ENCODE data around the gene FIBIN. TPM values are rescaled to one million over a fixed set of nuclear protein-coding genes. Genes with fewer than 3 reads are reported as not detected.

The FIBIN gene
- total RNA-seq, 1 experiment from 2014 or later, result not detected

- Mint-ChIP-seq H3K36me3 (ENCODE audit: insufficient read depth in 1 of 3, low read depth in 3 of 3) (no peaks in the 10 kb centered on the region), H3K4me3 (no peak overlapping the region), H3K27me3 (ENCODE audit: low read depth) (no peaks in the 10 kb centered on the region), H3K4me1 (peaks cover 22% of the 10 kb centered on the region in 2 experiments), H3K27ac (peak overlapping the region in 1 of 3 experiments; percentile 17; a peak in 1 of 7 replicates), H3K9me3 (no peaks in the 10 kb centered on the region)
- no peaks in the 10 kb centered on the region for H3K9me3 ChIP-seq (ENCODE audit: control insufficient read depth, low read depth, low read length)
- H3K4me1 ChIP-seq (ENCODE audit: insufficient read depth, low read length), result 0 out of 2 replicates have a peak, but pooled peaks cover 4% of the 10 kb centered on the region
- no peak overlapping the region for H2BK12ac ChIP-seq (ENCODE audit: insufficient read length, low read depth, low read length)
- no peak overlapping the region for H2BK5ac ChIP-seq (ENCODE audit: insufficient read length, low read length)
- H4K20me1 ChIP-seq (ENCODE audit: control insufficient read depth, insufficient read depth, insufficient read length), result no peaks in the 10 kb centered on the region
- no peak overlapping the region for H2BK20ac ChIP-seq (ENCODE audit: low read depth, low read length, poor library complexity, severe bottlenecking)
- H4K91ac ChIP-seq (ENCODE audit: insufficient read length, low read depth, low read length), result no peak overlapping the region
- DNase-seq, result no peak
- no peak overlapping the region for H3K18ac ChIP-seq (ENCODE audit: insufficient read length, low read depth, low read length)
- no peaks in the 10 kb centered on the region for H3K79me2 ChIP-seq (ENCODE audit: insufficient read depth, low read length)
- H3K4ac ChIP-seq (ENCODE audit: low read depth, low read length), result no peak overlapping the region
- H3K14ac ChIP-seq (ENCODE audit: insufficient read depth, low read length), result peak overlapping the region; percentile 52; the same call in 1 of the 2 replicates
- no peak overlapping the region for H4K8ac ChIP-seq (replicated peaks; ENCODE audit: insufficient read length, low read depth, low read length)
- H3K4me2 ChIP-seq (ENCODE audit: insufficient read depth, insufficient read length, low read length), result no peak overlapping the region
- TF ChIP-seq CTCF (conservative IDR thresholded peaks at IDR 0.05), result no peak
- H3K23me2 ChIP-seq (ENCODE audit: insufficient read length, low read depth, low read length, poor library complexity, severe bottlenecking), result peaks cover 2% of the 10 kb centered on the region
- H3T11ph ChIP-seq (ENCODE audit: low read length), result no peak overlapping the region
- no peak overlapping the region for H3K27ac ChIP-seq (ENCODE audit: insufficient read length, low read depth, low read length)
- no peak overlapping the region for H3K9ac ChIP-seq (ENCODE audit: extremely low read depth, insufficient read length, low read length)
- no peak overlapping the region for H3K23ac ChIP-seq (ENCODE audit: insufficient read length, low read depth, low read length)
- no peaks in the 10 kb centered on the region for H3K79me1 ChIP-seq (ENCODE audit: insufficient read depth, low read depth, low read length, poor library complexity, severe bottlenecking)
- no peak overlapping the region for H2BK120ac ChIP-seq (ENCODE audit: low read depth, low read length, poor library complexity, severe bottlenecking)
- no peak overlapping the region for H2AFZ ChIP-seq (ENCODE audit: low read length)
- H2BK15ac ChIP-seq (ENCODE audit: low read depth, low read length), result no peak overlapping the region
- H3K56ac ChIP-seq (ENCODE audit: insufficient read length, low read depth, low read length), result no peak overlapping the region
- no CpG with 5 or more reads among the region's 2 CpGs for WGBS (ENCODE audit: extremely low coverage, insufficient read length, low lambda C conversion rate)
- no peak overlapping the region for H4K5ac ChIP-seq (ENCODE audit: insufficient read length, low read depth, low read length)
- H3K27me3 ChIP-seq (ENCODE audit: insufficient read depth, low read length), result no peaks in the 10 kb centered on the region
- no peak overlapping the region for H2AK5ac ChIP-seq (ENCODE audit: insufficient read length, low read length)
Observed at GRCh38 chr11:26949846-26950245, 44.1 kb upstream of the FIBIN start.
